ENCODE data around the gene ETV2.
"Not testable (repeated sequence)": the region's sequence is repeated elsewhere in the genome, so short reads cannot be mapped to it uniquely, and the experiment has no call there.

ETV2 gene

GRCh38 chr19:35657904-35658700, 16.6 kb downstream of the ETV2 start:
- DNase-seq (ENCODE audit: low spot score), result no peak

GRCh38 chr19:35661995-35662340, 20.4 kb downstream of the ETV2 start:
- no peak for DNase-seq (ENCODE audit: low spot score)

GRCh38 chr19:35663981-35664380, 22.4 kb downstream of the ETV2 start:
- no peak for DNase-seq (ENCODE audit: low spot score)

GRCh38 chr19:35665157-35665556, 23.6 kb downstream of the ETV2 start:
- DNase-seq (ENCODE audit: low spot score), result no peak

- no peak for DNase-seq (ENCODE audit: low spot score)
Observed at GRCh38 chr19:35665604-35666003, 24.1 kb downstream of the ETV2 start.

GRCh38 chr19:35666251-35666913, 24.8 kb downstream of the ETV2 start, which contains the start of gene UPK1A:
UPK1A (plus strand) TSS chr19:35666517; CDS start chr19:35666813, 296 bp downstream.
- DNase-seq (ENCODE audit: low spot score), result no peak

- no peak for DNase-seq (ENCODE audit: low spot score)
Observed at GRCh38 chr19:35669566-35669965, 28.0 kb downstream of the ETV2 start.

- DNase-seq (ENCODE audit: low spot score), result no peak
Observed at GRCh38 chr19:35669974-35670373, 28.4 kb downstream of the ETV2 start.

- no peak for DNase-seq (ENCODE audit: low spot score)
Observed at GRCh38 chr19:35670686-35671085, 29.1 kb downstream of the ETV2 start.

- DNase-seq (ENCODE audit: low spot score), result no peak
Observed at GRCh38 chr19:35671818-35672217, 30.3 kb downstream of the ETV2 start.

GRCh38 chr19:35673121-35673804, 31.7 kb downstream of the ETV2 start:
- DNase-seq (ENCODE audit: low spot score), result no peak

GRCh38 chr19:35675589-35676140, 34.1 kb downstream of the ETV2 start:
- DNase-seq (ENCODE audit: low spot score), result no peak

- no peak for DNase-seq (ENCODE audit: low spot score)
Observed at GRCh38 chr19:35689836-35690235, 48.3 kb downstream of the ETV2 start.

GRCh38 chr19:35691106-35691505, 49.6 kb downstream of the ETV2 start:
- not testable (repeated sequence) for DNase-seq (ENCODE audit: low spot score)

- DNase-seq (ENCODE audit: low spot score), result no peak
Observed at GRCh38 chr19:35692010-35692409, 50.5 kb downstream of the ETV2 start.

- no peak for DNase-seq (ENCODE audit: low spot score)
Observed at GRCh38 chr19:35693422-35693821, 51.9 kb downstream of the ETV2 start.

- DNase-seq (ENCODE audit: low spot score), result peak; percentile 94
Observed at GRCh38 chr19:35693835-35694599, 52.5 kb downstream of the ETV2 start.

Measured in hematopoietic multipotent progenitor cell treated with erythropoietin and hydrocortisone succinate and interleukin-3 and kit ligand, for 17 days (in vitro differentiated cells).